Gastroesophageal sphincter (tissue), 3 donors: ENCODE measurements around the gene LCNL1.

Experiments used
- CTCF ChIP-seq, 4 experiments: fragments of 200-600 bp in 2 of 4; fragments of 450-650 bp in 2 of 4; sonication (generic) in 1 of 4; IDR thresholded peaks; one replicate each; pipeline ENCODE4 v1.5.1; 2017 to 2019; ENCODE audit warnings: antibody characterized with exemption in 4 of 4, mild to moderate bottlenecking in 2 of 4, moderate library complexity in 2 of 4
- EP300 ChIP-seq: sonication (generic); formaldehyde crosslinking; IDR thresholded peaks from one replicate; pipeline ENCODE4 v1.6.1; 2017; ENCODE audit warnings: antibody characterized with exemption, mild to moderate bottlenecking
- POLR2A ChIP-seq, 2 donors: fragments of 450-650 bp; IDR thresholded peaks; one replicate each; pipeline ENCODE4 v1.6.1; 2017; ENCODE audit warnings: antibody characterized with exemption in 2 of 2, mild to moderate bottlenecking in 2 of 2, moderate library complexity in 1 of 2
- POLR2AphosphoS5 ChIP-seq: sonication (generic); formaldehyde crosslinking; IDR thresholded peaks from one replicate; pipeline ENCODE4 v1.6.1; 2017; ENCODE audit warnings: antibody characterized with exemption

- no peak for TF ChIP-seq CTCF (IDR thresholded peaks at IDR 0.05)
- TF ChIP-seq POLR2A (IDR thresholded peaks at IDR 0.05): no peak
- no peak for TF ChIP-seq EP300
- no peak for TF ChIP-seq POLR2AphosphoS5
Measured at GRCh38 chr9:136974817-136975535, 7.8 kb upstream of the LCNL1 start.
